ENCODE measurements around the gene ACOT12.

The ACOT12 gene

GRCh38 chr5:81383867-81384266 lies 10.1 kb downstream of the ACOT12 start:
- Histone ChIP-seq H3K4me3 (ENCODE audit: low read depth in 1 of 2, low read length in 1 of 2) (no peak overlapping the region), H3K4me1 (ENCODE audit: control insufficient read depth in 1 of 2, insufficient read depth in 1 of 2, low read depth in 1 of 2, low read length in 1 of 2) (no peaks in the 10 kb centered on the region), H3K27ac (no peak overlapping the region), H3K36me3 (no peaks in the 10 kb centered on the region), H3K9me3 (no peaks in the 10 kb centered on the region), H3K27me3 (no peaks in the 10 kb centered on the region)
- no peak for TF ChIP-seq CTCF (IDR thresholded peaks at IDR 0.05)

DNA sequence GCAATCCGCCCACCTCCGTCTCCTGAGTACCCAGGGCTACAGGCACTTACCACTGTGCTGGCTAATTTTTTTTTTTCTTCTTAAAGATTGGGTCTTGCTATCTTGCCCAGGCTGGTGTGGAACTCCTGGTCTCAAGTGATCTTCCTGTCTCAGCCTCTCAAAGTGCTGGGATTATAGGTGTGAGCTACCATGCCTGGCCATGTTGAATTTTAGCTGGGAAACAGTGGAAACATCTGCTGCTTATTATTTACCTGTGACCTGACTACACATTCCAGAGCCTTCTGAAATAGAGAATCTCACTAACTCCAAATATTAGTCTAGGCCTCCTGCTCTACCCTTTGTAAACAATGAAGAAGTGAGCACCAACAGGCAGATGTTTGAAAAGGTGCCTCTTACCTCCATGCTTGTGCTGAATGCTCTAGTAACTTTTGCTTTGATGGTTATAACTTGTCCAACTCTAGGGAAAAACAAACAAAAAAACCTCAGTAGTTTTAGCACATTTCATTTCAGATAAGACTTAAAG lies 22.5 kb downstream of the ACOT12 start:
- H3K27me3 ChIP-seq = no peaks in the 10 kb centered on the region
- H3K36me3 ChIP-seq = no peaks in the 10 kb centered on the region
- TF ChIP-seq CTCF (IDR thresholded peaks at IDR 0.05) = no peak
- H3K9me3 ChIP-seq = no peaks in the 10 kb centered on the region
- H3K27ac ChIP-seq = no peak overlapping the region
- H3K4me3 ChIP-seq (ENCODE audit: low read depth in 1 of 2, low read length in 1 of 2) = no peak overlapping the region
- no peaks in the 10 kb centered on the region for H3K4me1 ChIP-seq (ENCODE audit: control insufficient read depth in 1 of 2, insufficient read depth in 1 of 2, low read depth in 1 of 2, low read length in 1 of 2)

DNA sequence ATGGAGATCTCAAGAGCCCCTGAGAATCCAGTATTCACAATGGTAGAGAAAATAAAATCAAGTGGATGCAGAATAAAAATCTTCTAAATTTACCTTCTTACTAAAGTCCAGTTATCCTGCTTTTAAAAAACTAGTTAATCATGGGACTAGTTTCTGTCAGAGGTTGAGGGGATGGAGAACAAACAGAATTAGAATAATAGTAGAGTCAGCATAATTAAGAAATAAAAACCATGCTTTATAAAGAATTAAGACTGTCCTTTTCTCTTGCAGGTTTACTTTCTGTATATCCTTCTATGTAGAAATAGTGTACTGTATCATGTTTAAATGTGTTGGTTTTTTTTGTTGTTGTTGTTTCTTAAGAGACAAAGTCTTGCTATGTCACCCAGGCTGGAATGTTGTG lies 23.0 kb downstream of the ACOT12 start:
- no peaks in the 10 kb centered on the region for H3K9me3 ChIP-seq
- no peak overlapping the region for H3K4me3 ChIP-seq (ENCODE audit: low read depth in 1 of 2, low read length in 1 of 2)
- TF ChIP-seq CTCF (IDR thresholded peaks at IDR 0.05) = no peak
- H3K36me3 ChIP-seq = no peaks in the 10 kb centered on the region
- no peaks in the 10 kb centered on the region for H3K27me3 ChIP-seq
- no peak overlapping the region for H3K27ac ChIP-seq
- no peaks in the 10 kb centered on the region for H3K4me1 ChIP-seq (ENCODE audit: control insufficient read depth in 1 of 2, insufficient read depth in 1 of 2, low read depth in 1 of 2, low read length in 1 of 2)

DNA sequence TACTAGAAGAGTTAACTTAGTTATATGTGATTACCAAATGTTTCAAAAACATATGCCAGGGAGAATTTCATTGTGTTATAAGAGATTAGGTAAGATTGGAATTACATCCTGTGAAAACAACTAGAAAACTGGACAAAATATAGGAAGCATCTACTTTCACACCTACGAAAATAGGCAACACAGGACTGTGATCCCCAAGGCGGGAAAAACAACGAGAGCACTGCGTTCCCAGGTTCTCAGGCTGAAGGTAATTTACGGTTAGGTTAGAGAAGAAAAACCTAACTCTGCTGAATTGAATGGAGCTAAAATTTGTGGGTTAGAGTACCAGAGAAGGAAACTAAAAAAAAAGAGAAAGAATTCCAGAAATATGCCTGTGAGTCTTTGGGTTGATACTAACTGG lies 28.4 kb downstream of the ACOT12 start:
- Histone ChIP-seq H3K36me3 (no peaks in the 10 kb centered on the region), H3K27ac (no peak overlapping the region), H3K4me1 (ENCODE audit: control insufficient read depth in 1 of 2, insufficient read depth in 1 of 2, low read depth in 1 of 2, low read length in 1 of 2) (peaks cover 0 to 4% of the 10 kb centered on the region in 2 experiments), H3K4me3 (ENCODE audit: low read depth in 1 of 2, low read length in 1 of 2) (no peak overlapping the region), H3K27me3 (no peaks in the 10 kb centered on the region), H3K9me3 (no peaks in the 10 kb centered on the region)
- no peak for TF ChIP-seq CTCF (IDR thresholded peaks at IDR 0.05)

DNA sequence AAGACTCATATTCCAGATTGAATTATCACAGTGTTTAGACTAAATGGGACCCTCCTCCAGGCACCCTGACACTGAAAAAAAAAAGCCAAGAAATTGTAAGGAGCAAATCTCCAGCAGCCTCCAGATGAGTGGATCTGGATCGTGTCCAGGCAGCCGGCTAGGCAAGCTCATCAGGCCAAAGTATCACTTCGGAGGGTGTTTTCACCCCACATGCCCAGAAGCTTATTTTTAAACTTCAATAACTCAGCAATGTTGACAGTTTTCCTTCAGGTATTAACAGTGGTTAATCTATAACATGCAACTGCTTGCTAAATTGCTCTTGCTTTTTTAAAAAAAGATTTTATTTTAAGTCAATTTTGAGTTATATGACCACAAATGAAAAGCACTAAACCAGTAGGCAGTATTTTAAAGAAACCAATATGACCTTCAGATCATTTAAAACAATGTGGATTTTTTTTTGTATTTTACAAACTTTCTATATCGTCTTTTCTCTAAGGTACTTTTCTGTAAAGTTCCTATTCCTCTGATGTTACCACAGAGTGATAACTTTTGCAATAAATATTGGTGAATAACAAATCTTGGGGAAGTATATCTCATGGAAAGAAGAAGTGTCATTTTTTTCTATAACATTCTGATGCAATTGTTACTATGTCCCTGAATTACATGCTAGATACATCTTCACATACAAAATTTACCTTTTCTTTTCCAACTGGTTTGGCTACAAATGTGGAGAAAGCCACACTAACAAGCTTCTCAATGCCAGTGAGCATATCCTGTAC lies 30.7 kb downstream of the ACOT12 start:
- H3K4me1 ChIP-seq (ENCODE audit: control insufficient read depth in 1 of 2, insufficient read depth in 1 of 2, low read depth in 1 of 2, low read length in 1 of 2) = peaks cover 0 to 4% of the 10 kb centered on the region in 2 experiments
- H3K4me3 ChIP-seq (ENCODE audit: low read depth in 1 of 2, low read length in 1 of 2) = no peak overlapping the region
- H3K27ac ChIP-seq = no peak overlapping the region
- H3K36me3 ChIP-seq = no peaks in the 10 kb centered on the region
- H3K9me3 ChIP-seq = no peaks in the 10 kb centered on the region
- no peak for TF ChIP-seq CTCF (IDR thresholded peaks at IDR 0.05)
- H3K27me3 ChIP-seq = no peaks in the 10 kb centered on the region

Measured in neutrophil (primary cell).